GM03348 (cell line): ENCODE results near the gene TMTC2.
A peak's percentile ranks its signal among the peaks of the same experiment; 100 is the strongest.

Experiments
- DNase-seq: peaks from one replicate; pipeline ENCODE4 v3.0.0; 2012; ENCODE audit warnings: low spot score

Gene TMTC2

DNA sequence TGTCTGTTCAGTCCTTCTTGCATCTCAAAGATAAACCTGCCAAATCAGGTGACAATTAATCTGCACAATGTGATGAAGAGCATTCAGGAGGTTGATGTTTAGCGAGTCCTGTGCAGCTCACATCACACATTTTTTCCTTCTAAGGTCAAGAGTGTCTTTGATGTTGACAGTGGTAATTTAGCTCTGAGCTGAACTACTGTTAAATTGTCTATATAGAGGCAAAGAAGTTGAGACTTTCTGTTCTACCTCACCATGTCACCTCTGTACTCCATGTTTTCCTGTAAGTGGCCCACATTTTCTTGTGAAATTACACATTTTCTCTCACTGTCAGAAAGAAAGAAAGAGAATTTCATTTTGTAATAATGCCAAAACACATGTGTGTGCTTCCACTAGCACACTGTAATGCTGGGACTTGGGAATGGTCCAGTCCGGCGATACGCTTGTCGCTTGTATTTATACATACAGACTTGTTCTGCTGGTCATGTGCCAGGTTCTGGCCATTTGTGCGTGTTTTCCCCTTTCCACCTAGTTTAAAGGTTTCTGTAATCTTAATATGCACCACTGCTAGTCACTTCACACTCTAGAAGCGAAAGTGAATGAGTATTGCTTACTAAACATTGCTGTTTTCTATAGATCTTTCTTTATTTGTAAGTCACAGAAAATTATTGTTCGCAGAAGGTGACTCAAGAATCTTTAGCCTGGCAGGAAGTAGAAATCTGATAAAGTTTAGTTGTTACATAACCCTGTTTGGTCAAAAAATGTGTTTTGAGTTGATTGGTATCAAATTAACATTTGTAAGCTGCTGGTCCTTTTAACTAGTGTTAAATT is 328.9 kb downstream of the TMTC2 start:
- DNase-seq: no peak

- DNase-seq: peak; percentile 68
These were observed 329.6 kb downstream of the TMTC2 start for GRCh38 chr12:83016218-83016835.

GRCh38 chr12:83016991-83017390 is 330.3 kb downstream of the TMTC2 start:
- no peak for DNase-seq

- no peak for DNase-seq
These were observed 331.4 kb downstream of the TMTC2 start for GRCh38 chr12:83018088-83018487.

- no peak for DNase-seq
These were observed 340.5 kb downstream of the TMTC2 start for GRCh38 chr12:83027021-83027723.

DNA sequence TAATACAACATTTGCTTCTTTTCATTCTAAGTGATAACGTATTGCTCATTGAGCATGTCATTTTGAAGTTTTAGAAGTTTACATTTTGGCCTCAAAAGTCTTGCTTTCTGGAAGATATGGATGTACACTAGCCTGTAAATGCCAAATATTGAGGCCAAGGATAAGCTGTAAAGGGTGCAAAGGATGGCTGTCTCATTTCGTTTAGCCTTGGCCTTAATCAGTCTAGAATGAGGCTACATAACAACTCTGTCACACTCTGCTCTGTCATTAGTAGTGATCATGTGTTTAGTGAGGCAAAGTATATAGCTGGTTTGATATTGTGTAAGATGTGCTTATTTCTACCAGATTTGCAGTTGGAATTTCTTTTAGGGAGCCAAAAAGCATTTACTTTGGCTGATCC is 344.5 kb downstream of the TMTC2 start:
- DNase-seq: no peak

DNA sequence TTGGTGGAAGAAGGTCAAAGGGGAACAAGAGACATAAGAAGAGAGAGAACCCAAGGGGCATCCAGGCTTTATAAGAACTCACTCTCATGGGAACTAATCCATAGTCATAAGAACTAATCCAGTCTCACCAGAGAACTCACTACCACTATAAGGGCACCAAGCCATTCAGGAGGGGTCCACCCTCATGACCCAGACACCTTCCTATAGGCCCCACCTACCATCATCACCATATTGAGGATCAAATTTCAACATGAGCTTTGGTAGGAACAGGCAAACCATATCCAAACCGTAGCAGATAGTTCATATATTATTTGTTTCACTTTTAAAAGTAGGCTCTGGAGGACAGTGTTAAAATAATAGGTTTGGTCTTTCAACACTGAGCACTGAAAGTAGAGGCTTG is 350.1 kb downstream of the TMTC2 start:
- no peak for DNase-seq

- no peak for DNase-seq
These were observed 352.7 kb downstream of the TMTC2 start for GRCh38 chr12:83039413-83039812.

DNA sequence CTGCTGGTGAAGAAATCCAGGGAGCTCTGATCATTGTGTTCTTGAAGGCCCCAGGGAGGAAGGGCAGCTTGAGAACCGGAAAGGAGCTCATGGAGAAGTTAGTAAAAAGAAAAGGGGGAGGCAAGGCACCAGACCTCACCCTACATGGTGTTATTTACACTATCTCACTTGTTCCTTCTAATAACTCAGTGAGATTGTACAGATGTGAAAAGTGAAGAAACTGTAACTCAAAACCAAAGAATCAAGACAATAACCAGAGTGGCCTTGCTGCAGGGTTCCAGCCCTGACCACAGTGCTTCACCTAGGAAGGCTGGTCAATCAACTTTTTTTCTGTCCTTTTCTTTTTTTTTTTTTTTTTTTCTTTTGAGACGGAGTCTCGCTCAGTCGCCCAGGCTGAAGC is 353.6 kb downstream of the TMTC2 start:
- DNase-seq: no peak

DNA sequence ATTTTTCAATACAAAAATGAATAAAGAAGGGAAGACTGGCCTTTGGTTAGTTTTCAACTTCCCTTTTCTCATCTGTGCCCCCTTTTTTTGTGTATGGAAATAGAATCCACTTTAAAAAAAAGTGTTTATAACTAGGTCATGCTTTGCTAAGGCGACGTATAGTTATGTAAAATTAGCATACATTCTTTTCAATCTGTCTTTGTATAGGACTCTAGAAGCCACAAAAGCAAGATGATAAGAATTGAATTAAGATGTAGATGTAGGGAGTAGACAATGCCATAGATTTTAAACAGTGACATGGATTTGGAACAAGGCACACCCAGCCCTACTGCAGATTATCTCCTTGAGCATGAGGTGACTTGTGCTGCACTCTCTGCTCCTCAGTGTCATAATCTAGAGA is 354.3 kb downstream of the TMTC2 start:
- DNase-seq: no peak

DNA sequence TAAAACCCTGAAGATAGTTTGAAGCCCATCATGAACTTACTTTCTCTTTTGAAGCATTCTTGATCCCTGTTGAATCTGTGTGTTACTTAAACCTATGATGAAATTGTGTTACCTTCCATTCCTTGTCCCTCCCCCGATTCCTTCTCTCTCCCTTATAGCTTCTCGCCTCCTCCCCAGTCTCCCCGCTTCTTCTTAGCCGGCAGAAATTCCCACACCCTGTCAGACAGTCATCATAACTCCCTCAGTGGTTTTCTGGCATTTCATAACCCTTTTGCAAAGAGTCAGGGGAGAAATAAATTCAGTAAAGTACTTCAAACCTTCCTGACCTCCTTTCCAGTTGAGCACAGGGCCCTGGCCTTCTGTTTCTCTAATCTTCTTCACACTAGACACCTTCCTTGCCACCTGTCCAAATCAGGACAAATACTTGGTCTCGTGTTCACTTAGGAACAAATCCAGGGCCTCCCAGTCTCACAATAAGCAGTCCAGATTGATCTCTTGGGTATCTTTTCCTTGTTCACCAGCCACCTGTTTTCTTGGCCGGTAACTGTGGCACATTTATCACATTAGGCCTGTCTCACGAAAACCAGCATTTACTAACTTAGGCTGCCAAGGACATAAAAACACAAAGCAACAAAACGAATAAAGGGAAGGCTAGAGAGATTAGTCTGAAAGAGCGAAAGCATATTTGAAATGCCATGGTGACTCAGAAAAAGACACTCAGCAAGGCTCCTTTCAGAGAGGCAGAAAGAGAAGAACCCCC is 355.9 kb downstream of the TMTC2 start:
- peak; percentile 17 for DNase-seq

GRCh38 chr12:83044736-83045135 is 358.0 kb downstream of the TMTC2 start:
- DNase-seq: no peak

GRCh38 chr12:83046019-83046418 is 359.3 kb downstream of the TMTC2 start:
- DNase-seq: no peak

GRCh38 chr12:83049306-83049705 is 362.6 kb downstream of the TMTC2 start:
- no peak for DNase-seq

GRCh38 chr12:83052890-83053541 is 366.3 kb downstream of the TMTC2 start:
- DNase-seq: no peak

DNA sequence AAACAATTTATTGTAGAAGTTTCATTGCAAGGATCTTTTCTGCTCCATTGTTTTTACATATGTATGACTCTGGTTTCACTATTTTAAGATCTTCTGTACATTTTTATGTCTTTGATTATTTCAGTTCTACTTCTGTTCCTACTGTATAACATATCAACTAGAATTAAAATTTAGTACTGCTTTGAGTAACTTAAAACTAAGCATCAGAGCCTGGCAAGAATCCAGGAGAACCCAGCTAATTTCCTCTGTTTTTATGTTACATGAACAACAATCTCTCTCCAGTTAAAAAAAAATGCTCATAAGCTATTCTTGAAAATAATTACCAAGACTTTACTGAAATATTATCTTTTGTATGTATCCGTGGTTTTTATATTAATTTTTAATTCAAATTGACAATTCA is 370.7 kb downstream of the TMTC2 start:
- DNase-seq: no peak

DNA sequence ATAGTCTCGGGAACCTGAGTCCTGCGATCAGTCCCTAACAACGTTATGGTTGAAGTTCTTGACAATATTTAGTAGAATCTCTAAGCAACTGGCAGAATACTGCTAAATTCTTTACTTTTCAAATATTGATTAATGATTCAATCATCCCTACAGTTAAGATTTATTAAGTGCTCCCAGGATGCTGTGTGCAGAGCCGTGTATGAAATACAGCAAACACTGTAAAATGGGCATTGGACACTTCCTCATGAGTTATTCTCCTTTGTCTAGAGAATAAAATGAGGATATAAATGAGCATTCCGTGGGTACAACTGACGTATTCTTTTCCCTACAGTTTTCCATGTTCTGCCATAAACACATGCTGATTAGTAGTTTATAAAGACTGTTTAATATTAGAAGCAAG is 372.4 kb downstream of the TMTC2 start:
- no peak for DNase-seq

DNA sequence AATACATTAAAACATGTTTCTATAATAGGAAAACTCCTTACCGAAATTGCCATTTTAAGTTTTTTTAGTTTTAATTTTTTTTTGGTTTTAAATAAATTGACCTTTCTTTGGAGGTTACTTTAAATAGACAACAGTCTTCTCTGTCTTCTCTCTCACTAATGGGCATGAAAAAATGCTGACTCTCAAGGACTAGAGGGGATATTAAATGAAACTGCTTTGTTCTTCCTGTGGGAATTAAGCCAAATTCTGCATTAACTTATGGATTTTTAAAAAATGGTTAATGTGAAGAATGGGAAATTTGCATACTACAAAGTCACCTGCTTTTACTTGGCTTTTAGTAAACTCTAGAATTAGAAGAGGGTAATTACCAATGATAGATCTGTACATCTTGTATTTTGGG is 378.9 kb downstream of the TMTC2 start:
- no peak for DNase-seq

GRCh38 chr12:83067981-83068380 is 381.3 kb downstream of the TMTC2 start:
- no peak for DNase-seq

- DNase-seq: no peak
These were observed 387.7 kb downstream of the TMTC2 start for GRCh38 chr12:83074358-83074894.

- no peak for DNase-seq
These were observed 388.8 kb downstream of the TMTC2 start for GRCh38 chr12:83075471-83075870.

GRCh38 chr12:83077041-83077440 is 390.3 kb downstream of the TMTC2 start:
- no peak for DNase-seq
